Activated CD4-positive, CD25-positive, alpha-beta regulatory T cell treated with anti-CD3 and anti-CD28 coated beads, Interleukin-2, amount 50 U/mL, for 16 hours (primary cell): ENCODE results near the gene OXER1.

Experiments
- DNase-seq: peaks from one replicate; pipeline ENCODE4 v3.0.0-alpha.2; 2020; ENCODE audit warnings: low read depth, low spot score

Gene OXER1

DNA sequence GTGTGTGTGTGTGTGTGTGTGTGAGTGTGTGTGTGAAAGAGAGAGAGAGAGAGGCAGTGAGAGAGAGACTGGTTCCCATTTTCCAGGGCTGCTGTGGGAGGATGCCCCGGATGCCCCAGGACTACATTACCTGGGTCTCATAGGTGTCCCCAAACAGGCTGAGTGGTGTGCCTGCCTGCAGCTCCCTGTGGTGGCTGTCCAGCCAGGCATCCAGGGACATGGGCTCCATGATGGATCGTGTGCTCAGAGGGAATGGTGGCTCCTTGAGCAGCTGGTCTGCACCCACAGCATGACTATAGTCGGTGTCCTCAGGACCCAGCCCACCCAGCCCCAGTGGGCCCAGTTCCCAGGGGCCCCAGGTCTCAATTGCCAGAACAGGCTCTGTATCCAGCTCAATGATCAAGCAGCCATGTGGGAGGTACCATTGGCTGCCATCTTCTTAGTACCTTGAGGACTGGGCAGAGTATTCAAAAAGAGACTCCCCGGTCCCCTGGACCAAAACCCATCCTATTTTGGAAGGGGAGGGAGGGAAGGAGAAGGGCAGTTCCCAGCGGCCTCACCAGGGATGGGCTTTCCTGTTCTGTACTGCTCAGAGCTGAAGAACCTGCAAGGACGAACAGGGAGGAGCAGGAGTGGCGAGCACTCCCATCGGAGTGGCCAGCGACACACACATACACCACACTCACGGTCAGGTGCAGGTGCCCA is 5.8 kb upstream of the OXER1 start:
- no peak for DNase-seq

DNA sequence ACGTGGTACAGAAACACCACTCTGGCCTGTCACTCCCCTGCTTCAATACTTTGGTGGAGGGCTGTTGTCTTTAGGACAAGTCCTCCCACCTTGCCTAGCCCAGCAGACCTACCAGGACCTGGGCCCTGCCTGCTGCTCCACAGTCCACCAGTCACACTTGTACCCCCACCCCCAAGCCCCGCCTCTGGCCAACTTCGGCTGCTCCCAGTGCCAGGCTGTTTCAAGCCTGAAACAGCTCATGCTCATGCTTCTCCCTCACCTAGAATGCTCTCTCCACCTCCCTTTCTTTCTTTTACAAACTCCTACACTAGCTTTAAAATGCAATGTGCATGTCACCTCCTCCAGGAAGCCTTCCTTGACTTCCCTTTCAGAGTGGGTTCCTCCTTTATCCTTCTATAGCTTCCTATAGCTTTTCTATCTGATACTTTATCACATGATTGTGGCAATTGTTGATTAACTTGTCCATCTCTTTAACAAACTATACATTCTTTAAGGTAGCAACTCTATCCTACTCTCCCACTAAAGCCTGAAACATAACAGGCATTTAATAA is 4.8 kb upstream of the OXER1 start:
- DNase-seq: no peak

GRCh38 chr2:42767899-42768705 is 4.2 kb upstream of the OXER1 start:
- no peak for DNase-seq

DNA sequence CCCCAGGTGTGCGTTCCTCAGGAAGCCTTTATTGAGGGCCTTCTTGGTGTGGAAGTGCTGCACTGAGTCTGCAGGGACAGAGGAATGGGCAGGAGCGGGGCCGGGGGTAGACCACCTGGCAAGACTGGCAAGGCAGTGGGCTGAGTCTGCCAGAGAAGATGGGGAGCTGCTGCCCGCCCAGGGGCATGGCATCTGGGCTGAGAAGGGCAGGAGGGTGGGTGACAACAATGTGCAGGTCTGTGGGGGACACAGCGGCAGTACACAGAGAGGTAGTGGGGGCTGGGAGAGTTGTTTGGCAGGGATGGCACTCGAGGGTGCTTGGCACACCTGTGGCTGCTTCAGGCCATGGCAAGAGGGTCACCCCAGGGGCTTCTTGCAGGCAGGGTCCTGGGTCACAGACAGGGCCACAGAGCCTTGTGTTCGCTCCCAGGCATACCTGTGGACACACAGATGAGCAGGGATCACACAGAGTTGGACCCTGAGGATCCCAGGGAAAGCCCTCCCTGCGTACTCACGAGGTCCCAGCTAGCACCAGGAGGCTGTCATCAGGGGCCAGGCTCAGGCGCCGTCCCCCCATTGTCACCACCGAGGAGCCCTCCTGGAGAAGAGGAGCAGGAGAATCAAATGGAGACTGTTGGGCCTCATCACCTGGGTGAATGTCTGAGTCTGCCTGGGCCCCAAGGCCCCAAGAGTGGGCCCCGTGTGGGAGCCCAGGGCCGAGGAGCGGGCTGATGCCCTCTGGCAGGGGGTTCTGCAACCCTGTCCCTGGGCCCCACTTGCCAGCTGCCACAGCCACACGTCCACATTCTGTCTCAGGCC is 3.4 kb upstream of the OXER1 start:
- DNase-seq: no peak

DNA sequence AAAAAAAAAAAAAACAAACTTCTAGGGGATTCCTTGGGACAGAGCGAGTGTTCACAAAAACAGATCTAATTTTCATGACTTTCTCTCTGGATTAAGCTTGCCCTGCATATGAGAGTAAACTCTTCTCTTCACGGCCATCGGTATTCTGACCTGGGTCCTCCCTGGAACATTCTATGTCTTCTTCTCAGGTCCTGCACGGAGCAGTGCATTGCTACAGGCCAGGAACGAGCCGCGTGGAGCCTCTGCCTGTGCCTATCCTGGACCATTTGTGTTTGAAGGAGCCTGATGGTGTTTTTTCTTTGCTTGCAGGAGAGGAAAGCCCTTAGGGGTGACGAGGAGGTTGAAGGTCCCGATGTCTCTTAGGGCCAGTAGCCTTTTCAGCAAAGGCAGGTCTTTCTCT is 1.8 kb upstream of the OXER1 start:
- DNase-seq: no peak

GRCh38 chr2:42764901-42765300 is 966 bp upstream of the OXER1 start:
- DNase-seq: no peak

GRCh38 chr2:42762823-42763804 is 821 bp downstream of the OXER1 start:
- no peak for DNase-seq

DNA sequence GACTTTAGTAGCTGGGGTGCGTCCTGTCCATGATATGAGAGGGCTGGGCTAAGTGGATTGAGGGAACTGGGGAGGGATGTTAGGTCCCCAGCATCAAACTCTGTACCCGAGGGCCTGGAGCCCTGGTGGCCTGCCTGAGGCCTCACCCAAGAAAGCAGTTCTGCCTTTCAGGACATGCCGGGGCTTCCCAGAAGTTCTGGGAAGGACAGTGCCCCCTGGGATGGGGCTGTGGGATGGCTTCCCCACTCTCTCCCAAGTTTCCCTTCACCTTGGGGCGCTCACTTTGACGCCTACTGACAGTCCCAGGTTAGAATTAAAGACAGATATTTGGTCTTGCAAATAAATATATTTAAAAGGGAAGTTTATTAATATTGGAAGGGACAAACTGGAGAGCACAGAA is 1.8 kb downstream of the OXER1 start:
- DNase-seq: no peak

DNA sequence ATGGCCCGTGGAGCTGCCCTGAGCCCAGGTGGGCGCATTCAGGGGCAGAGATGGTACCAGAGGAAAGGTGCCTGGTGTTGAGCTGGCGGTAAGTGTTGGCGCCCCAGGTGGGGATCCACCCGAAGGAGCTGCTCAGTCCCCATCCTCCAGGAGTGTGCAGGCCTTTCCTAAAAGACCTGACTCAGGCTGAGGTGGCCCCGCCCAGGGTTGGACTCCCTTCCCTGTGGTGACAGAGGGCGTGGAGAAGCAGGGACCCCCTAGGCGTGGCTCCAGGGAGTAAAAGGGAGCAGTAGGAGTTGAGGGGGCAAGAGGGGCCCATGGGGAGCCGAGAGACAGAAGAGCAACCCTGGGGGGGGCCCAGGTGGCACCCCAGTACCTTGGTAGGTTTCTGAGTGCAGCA is 2.4 kb downstream of the OXER1 start:
- DNase-seq: no peak

- DNase-seq: no peak
Observed at GRCh38 chr2:42758751-42759150, 5.2 kb downstream of the OXER1 start.

DNA sequence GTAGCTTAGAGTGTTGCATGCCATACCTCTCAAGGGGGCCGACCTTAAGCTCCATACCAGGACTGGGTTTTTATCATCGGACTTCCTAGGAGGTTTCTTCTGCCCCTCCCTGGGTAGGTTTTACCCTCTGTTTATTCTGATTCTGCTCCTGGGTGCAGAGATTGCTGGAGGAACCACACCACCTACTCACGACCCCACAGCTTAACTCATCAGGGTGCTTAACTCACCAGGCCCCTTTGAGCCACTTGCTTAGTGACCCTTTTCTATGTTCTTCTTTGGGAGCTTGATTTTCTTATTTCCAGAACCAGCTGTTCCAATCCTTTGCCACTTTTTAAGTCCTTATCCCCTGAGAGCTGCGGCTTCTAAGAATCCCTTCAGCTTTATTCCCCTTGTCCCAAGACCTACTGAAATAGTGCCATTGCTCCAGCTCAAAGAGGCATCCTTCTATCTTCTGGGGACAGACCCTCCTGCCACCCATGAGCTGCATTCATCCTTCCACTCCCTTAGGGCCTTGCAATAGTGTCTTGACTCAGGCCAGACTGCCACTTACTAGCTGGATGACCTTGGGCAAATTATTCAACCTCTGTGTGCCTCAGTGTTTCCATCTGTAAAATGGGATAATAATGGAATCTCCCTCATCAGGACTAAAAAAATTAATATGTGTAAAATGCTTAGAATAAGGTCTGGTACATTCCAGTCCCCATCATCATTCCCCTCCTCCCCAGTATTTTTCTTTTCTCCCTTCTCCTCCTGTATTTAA is 5.8 kb downstream of the OXER1 start:
- no peak for DNase-seq

DNA sequence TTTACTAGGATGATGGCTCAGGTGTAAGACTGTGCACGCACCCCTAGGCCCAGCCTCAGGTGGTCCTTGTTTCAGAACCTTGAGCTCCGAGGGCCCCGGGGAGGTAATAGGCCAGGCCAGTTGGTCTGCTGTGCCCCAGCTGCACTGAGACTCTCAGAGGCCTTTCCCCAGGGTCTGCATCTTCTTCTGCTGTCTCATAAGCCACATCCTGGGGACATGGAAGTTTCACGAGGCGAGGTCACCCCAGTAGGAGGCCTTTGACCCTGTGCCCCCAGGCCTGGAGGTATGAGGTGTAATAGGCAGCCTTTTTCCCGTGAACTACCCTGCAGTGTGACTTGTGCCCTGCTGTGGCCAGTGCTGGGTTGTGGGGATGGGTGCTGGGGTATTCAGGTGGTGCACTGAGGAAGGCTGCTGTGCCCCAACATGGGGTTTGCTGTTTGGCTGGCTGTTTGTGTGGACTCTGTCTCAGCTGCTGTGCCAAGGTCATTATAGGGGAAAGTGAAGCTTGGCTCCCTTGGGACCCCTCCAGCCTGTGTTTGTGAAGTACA is 6.9 kb downstream of the OXER1 start:
- DNase-seq: no peak

- no peak for DNase-seq
Observed at GRCh38 chr2:42756150-42756775, 7.7 kb downstream of the OXER1 start.

- DNase-seq: no peak
Observed at GRCh38 chr2:42755191-42755880, 8.6 kb downstream of the OXER1 start.

DNA sequence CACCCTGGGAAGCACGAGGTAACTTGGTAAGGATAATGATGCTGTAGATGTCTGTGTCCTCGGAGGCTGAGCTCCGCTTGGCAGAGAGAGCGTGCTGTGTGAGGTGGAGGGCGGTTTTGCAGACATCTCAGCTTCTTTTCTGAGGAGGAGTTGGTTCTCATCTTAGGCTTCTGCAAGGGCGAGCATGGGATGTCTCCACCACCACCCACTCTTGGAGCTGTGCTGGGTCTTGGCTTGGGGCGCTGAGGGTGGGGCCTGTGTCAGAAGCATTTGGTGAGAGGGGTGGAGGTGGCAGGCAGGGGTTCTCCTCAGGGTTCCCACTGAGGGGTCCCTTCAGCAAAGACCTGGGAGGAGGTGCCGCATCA is 9.2 kb downstream of the OXER1 start:
- DNase-seq: no peak

DNA sequence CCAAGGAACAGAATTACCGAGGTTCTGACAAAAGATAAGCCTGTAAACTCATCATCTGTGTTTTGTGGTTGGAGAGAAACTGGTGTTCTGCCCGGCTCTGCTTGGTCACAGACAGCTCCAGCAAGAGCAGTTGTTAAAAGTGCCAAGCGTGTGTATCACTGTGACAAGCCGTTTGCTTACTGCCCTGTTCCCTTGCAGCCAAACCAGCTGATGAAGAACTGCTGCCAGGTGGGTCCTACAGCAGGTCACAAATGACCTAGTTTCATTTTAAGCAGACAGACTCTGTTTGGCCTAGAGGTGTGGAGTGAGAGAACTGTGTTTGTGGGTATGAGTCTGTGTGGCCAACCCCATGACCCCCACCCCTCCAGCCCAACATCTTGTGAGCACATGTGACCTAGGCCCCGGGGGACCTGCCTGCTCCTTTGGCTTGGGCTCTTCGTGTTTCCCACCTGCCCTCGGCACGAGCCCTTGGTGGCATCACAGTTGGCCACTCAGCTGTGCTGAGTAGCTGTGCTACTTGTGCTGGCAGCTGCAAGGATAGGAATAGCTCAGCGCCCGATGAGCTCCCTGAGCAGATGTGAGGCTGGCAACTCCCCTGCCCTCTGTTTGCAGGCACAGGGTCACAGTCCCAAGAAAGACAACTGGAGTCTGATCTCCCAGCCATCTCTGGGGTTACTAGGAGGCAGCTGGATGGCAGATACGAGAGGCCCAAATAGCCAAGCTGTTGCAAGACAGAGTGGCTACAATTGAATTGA is 9.7 kb downstream of the OXER1 start:
- DNase-seq: no peak

DNA sequence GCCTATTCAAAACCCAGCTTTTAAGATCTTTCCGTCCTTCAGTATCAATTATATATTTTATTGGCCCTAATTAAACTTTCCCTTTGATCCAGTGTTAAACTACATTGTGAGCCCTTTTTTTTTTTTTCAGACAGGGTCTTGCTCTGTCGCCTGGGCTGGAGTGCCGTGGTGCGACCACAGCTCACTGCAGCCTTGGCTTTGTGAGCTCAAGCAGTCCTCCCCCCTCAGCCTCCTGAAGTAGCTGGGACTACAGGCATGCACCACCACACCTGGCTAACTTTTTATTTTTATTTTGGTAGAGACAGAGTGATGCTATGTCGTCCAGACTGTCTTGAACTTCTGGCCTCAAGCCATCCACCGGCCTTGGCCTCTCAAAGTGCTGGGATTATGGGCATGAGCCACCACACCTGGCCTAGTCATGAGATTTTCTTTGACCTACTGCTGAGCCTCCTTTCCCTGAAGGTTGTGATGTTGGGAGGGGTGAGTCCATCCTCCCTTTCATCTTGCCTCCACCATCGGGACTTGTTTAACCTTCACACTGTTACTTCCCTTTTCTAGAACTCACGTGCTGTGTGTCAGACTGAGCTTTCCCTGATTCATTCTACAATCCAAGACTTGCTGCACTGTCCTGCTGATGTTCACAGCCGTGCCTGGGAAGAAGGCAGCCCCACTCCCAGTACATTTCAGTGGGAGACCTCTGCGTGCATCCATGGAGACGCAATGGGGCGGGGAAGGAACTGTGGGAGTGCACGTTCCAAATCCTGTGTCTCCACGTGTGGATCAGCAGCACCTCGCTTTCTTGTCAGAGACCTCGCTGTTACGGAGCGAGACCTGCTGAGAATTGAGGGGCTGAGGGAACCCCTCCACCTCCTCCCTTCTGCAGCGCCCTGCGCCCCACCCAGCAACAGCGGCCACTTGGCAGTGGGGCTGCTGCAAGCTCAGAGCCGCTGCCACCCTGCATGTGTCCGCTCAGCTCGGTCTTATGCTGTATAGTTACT is 10.8 kb downstream of the OXER1 start:
- DNase-seq: no peak
